ENCODE data around the gene LMNA. TPM values are rescaled to one million over a fixed set of nuclear protein-coding genes. Genes with fewer than 3 reads are reported as not detected.
A peak's percentile ranks its signal among the peaks of the same experiment; 100 is the strongest.
"Not testable (repeated sequence)": the region's sequence is repeated elsewhere in the genome, so short reads cannot be mapped to it uniquely, and the experiment has no call there.

The LMNA gene
- total RNA-seq, 1 experiment from 2014 or later: 2,065 TPM

GRCh38 chr1:156160743-156161171 lies 46.2 kb downstream of the LMNA start:
- no peak for DNase-seq (ENCODE audit: low spot score)

GRCh38 chr1:156162430-156163037 lies 48.0 kb downstream of the LMNA start:
- no peak for DNase-seq (ENCODE audit: low spot score)

GRCh38 chr1:156163712-156164111 lies 49.2 kb downstream of the LMNA start:
- no peak for DNase-seq (ENCODE audit: low spot score)

- no peak for DNase-seq (ENCODE audit: low spot score)
Observed at GRCh38 chr1:156164125-156164831, 49.8 kb downstream of the LMNA start.

GRCh38 chr1:156165083-156165482 lies 50.6 kb downstream of the LMNA start:
- DNase-seq (ENCODE audit: low spot score): peak; percentile 67

GRCh38 chr1:156167536-156167935 lies 53.0 kb downstream of the LMNA start:
- DNase-seq (ENCODE audit: low spot score): no peak

- no peak for DNase-seq (ENCODE audit: low spot score)
Observed at GRCh38 chr1:156172696-156173470, 58.4 kb downstream of the LMNA start.

GRCh38 chr1:156176610-156177210 lies 62.2 kb downstream of the LMNA start:
- no peak for DNase-seq (ENCODE audit: low spot score)

GRCh38 chr1:156177919-156178654 lies 63.6 kb downstream of the LMNA start:
- DNase-seq (ENCODE audit: low spot score): no peak

GRCh38 chr1:156180471-156180870 lies 66.0 kb downstream of the LMNA start:
- DNase-seq (ENCODE audit: low spot score): no peak

- not testable (repeated sequence) for DNase-seq (ENCODE audit: low spot score)
Observed at GRCh38 chr1:156181391-156181924, 66.9 kb downstream of the LMNA start.

GRCh38 chr1:156182010-156182779 lies 67.7 kb downstream of the LMNA start:
- DNase-seq (ENCODE audit: low spot score): not testable (repeated sequence)

GRCh38 chr1:156186347-156187177 lies 72.1 kb downstream of the LMNA start:
- DNase-seq (ENCODE audit: low spot score): not testable (repeated sequence)

Other genes with a start within 250 kb of the LMNA start
- gene RIT1, start 203.4 kb upstream of the LMNA start, total RNA-seq (2014; rRNA removed; shearing (Covaris generic)): 65.1 and 81.9 TPM in 2 replicates
- gene KHDC4, start 180.3 kb upstream of the LMNA start, total RNA-seq (2014; rRNA removed; shearing (Covaris generic)): 52.3 and 53.9 TPM in 2 replicates
- not detected in 2 replicates for gene RXFP4, start 173.1 kb upstream of the LMNA start, total RNA-seq (2014; rRNA removed; shearing (Covaris generic))
- 153 and 155 TPM in 2 replicates for gene ARHGEF2, start 136.2 kb upstream of the LMNA start, total RNA-seq (2014; rRNA removed; shearing (Covaris generic))
- gene SSR2, start 93.8 kb upstream of the LMNA start, total RNA-seq (2014; rRNA removed; shearing (Covaris generic)): 573 and 778 TPM in 2 replicates
- gene UBQLN4, start 60.9 kb upstream of the LMNA start, total RNA-seq (2014; rRNA removed; shearing (Covaris generic)): 35.9 and 37.1 TPM in 2 replicates
- gene LAMTOR2, start 59.9 kb upstream of the LMNA start, total RNA-seq (2014; rRNA removed; shearing (Covaris generic)): 179 TPM in 2 replicates
- 0.12 TPM in 1 of 2 replicates, not detected in the other for gene RAB25, start 53.6 kb upstream of the LMNA start, total RNA-seq (2014; rRNA removed; shearing (Covaris generic))
- gene MEX3A, start 32.2 kb upstream of the LMNA start, total RNA-seq (2014; rRNA removed; shearing (Covaris generic)): 11.2 and 12.5 TPM in 2 replicates
- gene SEMA4A, start 38.9 kb downstream of the LMNA start, total RNA-seq (2014; rRNA removed; shearing (Covaris generic)): 0.31 TPM in 1 of 2 replicates, not detected in the other
- 25.2 and 35.8 TPM in 2 replicates for gene SLC25A44, start 79.4 kb downstream of the LMNA start, total RNA-seq (2014; rRNA removed; shearing (Covaris generic))
- gene PMF1, start 98.3 kb downstream of the LMNA start, total RNA-seq (2014; rRNA removed; shearing (Covaris generic)): 184 and 210 TPM in 2 replicates
- 0.34 and 2.3 TPM in 2 replicates for gene BGLAP, start 127.5 kb downstream of the LMNA start, total RNA-seq (2014; rRNA removed; shearing (Covaris generic))
- gene PAQR6, start 133.3 kb downstream of the LMNA start, total RNA-seq (2014; rRNA removed; shearing (Covaris generic)): 2.0 and 3.1 TPM in 2 replicates
- 113 and 116 TPM in 2 replicates for gene SMG5, start 168.1 kb downstream of the LMNA start, total RNA-seq (2014; rRNA removed; shearing (Covaris generic))
- gene TMEM79, start 169.6 kb downstream of the LMNA start, total RNA-seq (2014; rRNA removed; shearing (Covaris generic)): 7.9 and 8.6 TPM in 2 replicates
- gene GLMP, start 181.0 kb downstream of the LMNA start, total RNA-seq (2014; rRNA removed; shearing (Covaris generic)): 133 and 135 TPM in 2 replicates
- gene VHLL, start 184.6 kb downstream of the LMNA start, total RNA-seq (2014; rRNA removed; shearing (Covaris generic)): not detected in 2 replicates
- 1,101 and 1,191 TPM in 2 replicates for gene CCT3, start 223.6 kb downstream of the LMNA start, total RNA-seq (2014; rRNA removed; shearing (Covaris generic))
- 3.5 and 9.4 TPM in 2 replicates for gene TSACC, start 223.8 kb downstream of the LMNA start, total RNA-seq (2014; rRNA removed; shearing (Covaris generic))